HEK293 (cell line): ENCODE measurements around the gene CUL1.

Experiments
- CTCF ChIA-PET: fragments of 350-600 bp; formaldehyde crosslinking; extraction: SDS; loops from one replicate; lab custom pipeline; 2021; ENCODE audit warnings: antibody characterized with exemption; lab: Yijun Ruan, JAX
- POLR2A ChIA-PET: fragments of 300-600 bp; formaldehyde crosslinking; extraction: SDS; loops from one replicate; lab custom pipeline; 2020; ENCODE audit warnings: antibody characterized with exemption, inconsistent platforms; lab: Yijun Ruan, JAX
- H3K27ac ChIP-seq: fragments of 200-500 bp; sonication (Bioruptor generic); 2 replicates; pipeline ENCODE4 v1.5.1; 2014; ENCODE audit warnings: low read depth, low read length, control low read depth, inconsistent platforms; ENCODE audit errors: extremely low read depth
- H3K36me3 ChIP-seq, 2 experiments: fragments of 200-500 bp in 1 of 2; sonication (Bioruptor generic) in 1 of 2; 1 replicate in 1 of 2; 2 replicates in 1 of 2; pipeline ENCODE4 v1.5.1; 2014 to 2017; ENCODE audit warnings: inconsistent platforms in 2 of 2, low read length in 2 of 2; ENCODE audit not compliant: control insufficient read depth in 2 of 2, insufficient read depth in 1 of 2
- H3K4me1 ChIP-seq: fragments of 200-500 bp; sonication (Bioruptor generic); 2 replicates; pipeline ENCODE4 v1.5.1; 2014; ENCODE audit warnings: mild to moderate bottlenecking, low read length, inconsistent platforms; ENCODE audit not compliant: control insufficient read depth, insufficient read depth
- H3K4me3 ChIP-seq: 2 replicates; pipeline ENCODE4 v1.5.1; 2011; ENCODE audit warnings: low read depth, mild to moderate bottlenecking, control low read depth, low read length, moderate library complexity
- H3K9me3 ChIP-seq: fragments of 200-500 bp; sonication (Bioruptor generic); 2 replicates; pipeline ENCODE4 v1.5.1; 2014; ENCODE audit warnings: low read depth, low read length, inconsistent platforms; ENCODE audit not compliant: control insufficient read depth, insufficient read depth
- ATF2 ChIP-seq: fragments of 450-650 bp; formaldehyde crosslinking; IDR thresholded peaks from 2 replicates; pipeline ENCODE4 v1.5.1; 2016; ENCODE audit warnings: missing biosample characterization, missing genetic modification characterization, low read depth
- HIC1 ChIP-seq: fragments of 450-650 bp; formaldehyde crosslinking; IDR thresholded peaks from 2 replicates; pipeline ENCODE4 v1.5.1; 2016; ENCODE audit warnings: missing biosample characterization, missing genetic modification characterization
- PRDM1 ChIP-seq: fragments of 450-650 bp; formaldehyde crosslinking; IDR thresholded peaks from 2 replicates; pipeline ENCODE4; 2016; ENCODE audit warnings: missing biosample characterization, missing genetic modification characterization
- RBAK ChIP-seq: fragments of 450-650 bp; formaldehyde crosslinking; IDR thresholded peaks from 2 replicates; pipeline ENCODE4 v1.5.1; 2016; ENCODE audit warnings: missing biosample characterization, missing genetic modification characterization
- TSHZ1 ChIP-seq: fragments of 450-650 bp; formaldehyde crosslinking; IDR thresholded peaks from 2 replicates; pipeline ENCODE4 v1.5.1; 2016; ENCODE audit warnings: missing biosample characterization, missing genetic modification characterization, borderline replicate concordance
- ZNF10 ChIP-seq: fragments of 450-650 bp; formaldehyde crosslinking; IDR thresholded peaks from 2 replicates; pipeline ENCODE4 v1.5.1; 2017; ENCODE audit warnings: missing biosample characterization, missing genetic modification characterization
- ZNF132 ChIP-seq: fragments of 450-650 bp; formaldehyde crosslinking; IDR thresholded peaks from 2 replicates; pipeline ENCODE4 v1.5.1; 2017; ENCODE audit warnings: missing biosample characterization, missing genetic modification characterization, borderline replicate concordance
- ZNF169 ChIP-seq: fragments of 450-650 bp; formaldehyde crosslinking; IDR thresholded peaks from 2 replicates; pipeline ENCODE4 v1.5.1; 2016; ENCODE audit warnings: missing biosample characterization, missing genetic modification characterization
- ZNF202 ChIP-seq: fragments of 450-650 bp; formaldehyde crosslinking; IDR thresholded peaks from 2 replicates; pipeline ENCODE4 v1.5.1; 2016; ENCODE audit warnings: missing biosample characterization, missing genetic modification characterization, borderline replicate concordance
- ZNF23 ChIP-seq: fragments of 450-650 bp; formaldehyde crosslinking; IDR thresholded peaks from 2 replicates; pipeline ENCODE4 v1.5.1; 2016; ENCODE audit warnings: missing biosample characterization, missing genetic modification characterization, borderline replicate concordance
- ZNF239 ChIP-seq: fragments of 450-650 bp; formaldehyde crosslinking; IDR thresholded peaks from 2 replicates; pipeline ENCODE4 v1.5.1; 2016; ENCODE audit warnings: missing biosample characterization, missing genetic modification characterization
- ZNF266 ChIP-seq: fragments of 450-650 bp; formaldehyde crosslinking; IDR thresholded peaks from 2 replicates; pipeline ENCODE4 v1.5.1; 2016; ENCODE audit warnings: missing biosample characterization, missing genetic modification characterization, low read depth
- ZNF404 ChIP-seq: fragments of 450-650 bp; formaldehyde crosslinking; IDR thresholded peaks from 2 replicates; pipeline ENCODE4 v1.5.1; 2017; ENCODE audit warnings: missing biosample characterization, missing genetic modification characterization
- ZNF433 ChIP-seq: fragments of 450-650 bp; formaldehyde crosslinking; IDR thresholded peaks from 2 replicates; pipeline ENCODE4 v1.5.1; 2016; ENCODE audit warnings: missing biosample characterization, missing genetic modification characterization, low read depth
- ZNF514 ChIP-seq: fragments of 450-650 bp; formaldehyde crosslinking; IDR thresholded peaks from 2 replicates; pipeline ENCODE4 v1.5.1; 2016; ENCODE audit warnings: missing biosample characterization, missing genetic modification characterization
- ZNF521 ChIP-seq: fragments of 450-650 bp; formaldehyde crosslinking; IDR thresholded peaks from 2 replicates; pipeline ENCODE4 v1.5.1; 2017; ENCODE audit warnings: missing biosample characterization, mild to moderate bottlenecking, missing genetic modification characterization
- ZNF623 ChIP-seq: fragments of 450-650 bp; formaldehyde crosslinking; IDR thresholded peaks from 2 replicates; pipeline ENCODE4 v1.5.1; 2016; ENCODE audit warnings: missing biosample characterization, missing genetic modification characterization
- ZNF792 ChIP-seq: fragments of 450-650 bp; formaldehyde crosslinking; IDR thresholded peaks from 2 replicates; pipeline ENCODE4 v1.5.1; 2016; ENCODE audit warnings: missing biosample characterization, missing genetic modification characterization
- ZNF843 ChIP-seq: fragments of 450-650 bp; formaldehyde crosslinking; IDR thresholded peaks from 2 replicates; pipeline ENCODE4 v1.5.1; 2016; ENCODE audit warnings: missing biosample characterization, missing genetic modification characterization
- ZSCAN16 ChIP-seq: fragments of 450-650 bp; formaldehyde crosslinking; IDR thresholded peaks from 2 replicates; pipeline ENCODE4 v1.5.1; 2016; ENCODE audit warnings: missing biosample characterization, missing genetic modification characterization
- TF ChIP-seq, protein P1 (sequence below): fragments of 450-650 bp; formaldehyde crosslinking; IDR thresholded peaks from 2 replicates; pipeline ENCODE4 v1.5.1; 2016; ENCODE audit warnings: missing biosample characterization, missing genetic modification characterization
- TF ChIP-seq, protein P2 (sequence below): fragments of 450-650 bp; formaldehyde crosslinking; IDR thresholded peaks from 2 replicates; pipeline ENCODE4 v1.5.1; 2016; ENCODE audit warnings: missing biosample characterization, missing genetic modification characterization

The CUL1 gene

GRCh38 chr7:148662646-148663045, 36.1 kb upstream of the CUL1 start:
- Histone ChIP-seq H3K36me3 (no peaks in the 10 kb centered on the region), H3K9me3 (no peaks in the 10 kb centered on the region), H3K4me3 (no peak overlapping the region), H3K27ac (no peak overlapping the region), H3K4me1 (no peaks in the 10 kb centered on the region)
- TF ChIP-seq, protein P1, sequence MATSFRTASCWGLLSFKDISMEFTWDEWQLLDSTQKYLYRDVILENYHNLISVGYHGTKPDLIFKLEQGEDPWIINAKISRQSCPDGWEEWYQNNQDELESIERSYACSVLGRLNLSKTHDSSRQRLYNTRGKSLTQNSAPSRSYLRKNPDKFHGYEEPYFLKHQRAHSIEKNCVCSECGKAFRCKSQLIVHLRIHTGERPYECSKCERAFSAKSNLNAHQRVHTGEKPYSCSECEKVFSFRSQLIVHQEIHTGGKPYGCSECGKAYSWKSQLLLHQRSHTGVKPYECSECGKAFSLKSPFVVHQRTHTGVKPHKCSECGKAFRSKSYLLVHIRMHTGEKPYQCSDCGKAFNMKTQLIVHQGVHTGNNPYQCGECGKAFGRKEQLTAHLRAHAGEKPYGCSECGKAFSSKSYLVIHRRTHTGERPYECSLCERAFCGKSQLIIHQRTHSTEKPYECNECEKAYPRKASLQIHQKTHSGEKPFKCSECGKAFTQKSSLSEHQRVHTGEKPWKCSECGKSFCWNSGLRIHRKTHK (tag by site-specific recombination), result no peak
- no peak for TF ChIP-seq ZNF433 (tag by site-specific recombination)
- no peak for TF ChIP-seq ZNF132 (tag by site-specific recombination)
- no peak for TF ChIP-seq ZNF792 (tag by site-specific recombination)
- no peak for TF ChIP-seq ZNF266 (tag by site-specific recombination)
- no peak for TF ChIP-seq ZNF404 (tag by site-specific recombination)
- TF ChIP-seq HIC1 (tag by site-specific recombination), result no peak
- TF ChIP-seq ZSCAN16 (tag by site-specific recombination), result no peak
- no peak for TF ChIP-seq ZNF10 (tag by site-specific recombination)
- no peak for TF ChIP-seq RBAK (tag by site-specific recombination)
- TF ChIP-seq TSHZ1, result no peak
- TF ChIP-seq ZNF239, result no peak
- no peak for TF ChIP-seq ZNF169
- CTCF ChIA-PET, result interaction anchor here (0.6 kb wide), 1 partner anchor 178 kb away, joined by 3 read pairs; no protein-coding TSS in a partner anchor
- POLR2A ChIA-PET, result no interaction called here

DNA sequence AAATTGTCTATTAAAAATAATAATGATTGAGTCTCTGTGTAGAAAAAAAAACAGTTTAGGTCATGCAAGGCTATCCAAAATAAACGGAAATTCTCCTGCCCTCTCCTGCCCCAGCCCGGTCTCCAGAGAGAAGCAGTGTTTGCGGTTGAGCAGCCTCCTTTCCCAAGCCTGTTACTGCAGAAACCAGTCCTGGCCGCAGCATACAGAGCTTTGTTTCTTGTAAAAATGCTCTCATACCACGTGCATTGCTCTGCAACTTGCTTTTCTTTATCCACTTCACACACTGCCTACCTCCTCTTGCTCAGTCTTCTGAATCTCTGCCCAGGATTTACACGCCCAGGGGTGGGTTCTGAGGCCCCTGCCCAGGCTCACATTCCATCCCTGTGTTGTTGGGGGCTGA, 34.4 kb upstream of the CUL1 start:
- Histone ChIP-seq H3K4me1 (no peaks in the 10 kb centered on the region), H3K27ac (no peak overlapping the region), H3K36me3 (no peaks in the 10 kb centered on the region), H3K9me3 (no peaks in the 10 kb centered on the region), H3K4me3 (no peak overlapping the region)
- ChIA-PET POLR2A (no interaction called here), CTCF (interaction anchor here (0.5 kb wide), 1 partner anchor 184 kb away, joined by 4 read pairs; no protein-coding TSS in a partner anchor)
- no peak for TF ChIP-seq ZNF23 (tag by site-specific recombination)
- no peak for TF ChIP-seq PRDM1 (tag by site-specific recombination)
- no peak for TF ChIP-seq ZNF514 (tag by site-specific recombination)
- TF ChIP-seq ZNF521 (tag by site-specific recombination), result no peak
- TF ChIP-seq, protein P2, sequence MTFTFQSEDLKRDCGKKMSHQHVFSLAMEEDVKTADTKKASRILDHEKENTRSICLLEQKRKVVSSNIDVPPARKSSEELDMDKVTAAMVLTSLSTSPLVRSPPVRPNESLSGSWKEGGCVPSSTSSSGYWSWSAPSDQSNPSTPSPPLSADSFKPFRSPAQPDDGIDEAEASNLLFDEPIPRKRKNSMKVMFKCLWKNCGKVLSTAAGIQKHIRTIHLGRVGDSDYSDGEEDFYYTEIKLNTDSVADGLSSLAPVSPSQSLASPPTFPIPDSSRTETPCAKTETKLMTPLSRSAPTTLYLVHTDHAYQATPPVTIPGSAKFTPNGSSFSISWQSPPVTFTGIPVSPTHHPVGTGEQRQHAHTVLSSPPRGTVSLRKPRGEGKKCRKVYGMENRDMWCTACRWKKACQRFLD (tag by site-specific recombination), result no peak
- TF ChIP-seq ZNF623 (tag by site-specific recombination), result no peak
- TF ChIP-seq ZNF202 (tag by site-specific recombination), result no peak
- TF ChIP-seq ATF2, result no peak
- TF ChIP-seq ZNF843 (tag by site-specific recombination), result no peak
